Fibroblast of villous mesenchyme (primary cell): ENCODE measurements around the gene PLCB2. TPM values are rescaled to one million over a fixed set of nuclear protein-coding genes. Genes with fewer than 3 reads are reported as not detected.

ENCODE experiments used
- DNase-seq: peaks from one replicate; pipeline ENCODE4 v3.0.0-alpha.2; 2010; ENCODE audit warnings: low read depth
- H3K4me3 ChIP-seq: 2 replicates; pipeline ENCODE4 v1.5.1; 2011; ENCODE audit warnings: low read depth, mild to moderate bottlenecking, low read length
- total RNA-seq: library from RNA; depleted of rRNA; stranded (reverse); fragments of >200 nt; gene quantifications from 2 replicates; pipeline ENCODE4 v1.2.3, GENCODE V29; 2012
- TF ChIP-seq, protein P1 (sequence below): IDR thresholded peaks from 2 replicates; pipeline ENCODE4 v1.5.1; 2012; ENCODE audit warnings: low read depth, mild to moderate bottlenecking, low read length; ENCODE audit not compliant: insufficient read depth

PLCB2 gene
- total RNA-seq, 1 donor = 0.43 TPM

GRCh38 chr15:40325188-40325587, 17.5 kb upstream of the PLCB2 start:
- DNase-seq = no peak
- TF ChIP-seq, protein P1, sequence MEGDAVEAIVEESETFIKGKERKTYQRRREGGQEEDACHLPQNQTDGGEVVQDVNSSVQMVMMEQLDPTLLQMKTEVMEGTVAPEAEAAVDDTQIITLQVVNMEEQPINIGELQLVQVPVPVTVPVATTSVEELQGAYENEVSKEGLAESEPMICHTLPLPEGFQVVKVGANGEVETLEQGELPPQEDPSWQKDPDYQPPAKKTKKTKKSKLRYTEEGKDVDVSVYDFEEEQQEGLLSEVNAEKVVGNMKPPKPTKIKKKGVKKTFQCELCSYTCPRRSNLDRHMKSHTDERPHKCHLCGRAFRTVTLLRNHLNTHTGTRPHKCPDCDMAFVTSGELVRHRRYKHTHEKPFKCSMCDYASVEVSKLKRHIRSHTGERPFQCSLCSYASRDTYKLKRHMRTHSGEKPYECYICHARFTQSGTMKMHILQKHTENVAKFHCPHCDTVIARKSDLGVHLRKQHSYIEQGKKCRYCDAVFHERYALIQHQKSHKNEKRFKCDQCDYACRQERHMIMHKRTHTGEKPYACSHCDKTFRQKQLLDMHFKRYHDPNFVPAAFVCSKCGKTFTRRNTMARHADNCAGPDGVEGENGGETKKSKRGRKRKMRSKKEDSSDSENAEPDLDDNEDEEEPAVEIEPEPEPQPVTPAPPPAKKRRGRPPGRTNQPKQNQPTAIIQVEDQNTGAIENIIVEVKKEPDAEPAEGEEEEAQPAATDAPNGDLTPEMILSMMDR = no peak
- peak overlapping the region; percentile 75 for H3K4me3 ChIP-seq

- TF ChIP-seq, protein P1 = no peak
- peak overlapping the region; percentile 75 for H3K4me3 ChIP-seq
- peak; percentile 38 for DNase-seq
Measured at GRCh38 chr15:40323953-40324937, 16.5 kb upstream of the PLCB2 start.

DNA sequence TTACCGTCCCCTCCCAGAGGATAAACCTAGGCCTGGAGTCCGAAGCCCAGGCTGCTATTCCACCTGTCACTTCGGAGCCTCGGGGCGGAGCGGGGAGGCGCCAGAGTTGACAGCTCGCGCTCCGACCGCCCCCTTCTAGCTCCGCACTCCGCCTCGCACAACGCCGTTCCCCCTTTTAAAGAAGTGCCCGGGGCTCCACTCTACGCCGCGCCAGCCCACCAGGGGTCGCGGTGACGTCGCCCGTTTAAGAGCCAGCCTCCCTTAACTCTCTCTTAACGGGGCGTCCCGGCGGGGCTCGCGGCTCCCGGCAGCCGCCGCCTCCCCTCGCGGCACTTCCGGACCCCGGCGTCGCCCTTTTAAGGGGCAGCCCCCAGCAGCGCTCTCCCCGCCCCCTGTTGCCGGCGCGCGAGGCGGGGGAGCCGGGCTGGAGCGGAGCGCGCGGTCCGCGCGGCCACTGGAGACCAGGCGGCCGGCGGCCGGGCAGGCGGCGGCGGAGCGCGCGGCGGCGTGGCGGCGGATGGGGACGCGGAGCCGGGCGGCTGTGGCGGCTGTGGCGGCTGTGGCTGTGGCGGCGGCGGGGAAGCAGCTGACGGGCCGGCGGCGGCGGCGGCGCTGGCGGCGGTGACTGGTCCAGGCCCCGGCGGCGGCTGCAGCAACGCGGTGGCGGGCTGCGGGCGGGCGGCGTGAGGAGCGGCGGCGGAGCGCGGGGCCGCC, 15.7 kb upstream of the PLCB2 start, which contains the start of gene INAFM2:
Gene INAFM2, plus strand, starts transcription at position 454 of the 714 bp plus-strand sequence. CDS start 364 bp downstream, outside the sequence.
- TF ChIP-seq, protein P1 = peak; percentile 55
- peak within 1 kb of the TSS; percentile 75 for H3K4me3 ChIP-seq
- DNase-seq = peak; percentile 97

- TF ChIP-seq, protein P1 = no peak
- H3K4me3 ChIP-seq = peak overlapping the region; percentile 38
- DNase-seq = no peak
Measured at GRCh38 chr15:40322531-40323238, 14.9 kb upstream of the PLCB2 start.

DNA sequence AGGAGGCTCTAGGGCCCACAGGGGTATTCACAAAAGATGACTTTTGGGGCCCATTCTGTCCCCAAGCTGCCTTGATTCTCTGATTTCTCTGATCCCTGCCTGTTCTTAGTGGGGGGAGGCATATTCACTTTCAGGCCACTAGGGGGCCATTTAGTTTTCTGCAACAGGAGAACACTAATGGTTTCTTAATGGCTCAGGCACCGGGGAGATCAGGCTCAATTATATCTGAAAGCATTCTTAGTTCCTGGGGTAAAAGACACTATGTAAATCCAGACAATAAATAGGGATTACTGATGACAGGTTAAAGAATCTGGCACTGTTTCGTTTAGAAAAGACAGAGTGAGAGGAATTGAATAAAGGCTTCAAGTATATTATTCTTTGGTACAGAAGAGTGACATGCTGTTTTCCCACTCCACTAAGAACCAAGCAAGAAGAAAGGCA, 13.2 kb upstream of the PLCB2 start:
- no peak overlapping the region for H3K4me3 ChIP-seq
- TF ChIP-seq, protein P1 = peak; percentile 89
- DNase-seq = peak; percentile 74

GRCh38 chr15:40320409-40320808, 12.7 kb upstream of the PLCB2 start:
- H3K4me3 ChIP-seq = no peak overlapping the region
- TF ChIP-seq, protein P1 = no peak
- DNase-seq = no peak
